Esophagus squamous epithelium (tissue), 4 donors: Measurements from ENCODE around the gene TSPAN5.

ENCODE experiments used
- POLR2A ChIP-seq, 4 donors: fragments of 450-650 bp; IDR thresholded peaks; one replicate each; pipeline ENCODE4 v1.6.1; 2017; ENCODE audit warnings: antibody characterized with exemption in 4 of 4, mild to moderate bottlenecking in 4 of 4, moderate library complexity in 3 of 4
- TF ChIP-seq, protein P1 (sequence below), 6 experiments: fragments of 450-650 bp in 4 of 6; fragments of 200-600 bp in 2 of 6; sonication (generic) in 2 of 6; IDR thresholded peaks; one replicate each; pipeline ENCODE4 v1.5.1; 2016 to 2019; ENCODE audit warnings: antibody characterized with exemption in 6 of 6, mild to moderate bottlenecking in 4 of 6, moderate library complexity in 4 of 6

DNA sequence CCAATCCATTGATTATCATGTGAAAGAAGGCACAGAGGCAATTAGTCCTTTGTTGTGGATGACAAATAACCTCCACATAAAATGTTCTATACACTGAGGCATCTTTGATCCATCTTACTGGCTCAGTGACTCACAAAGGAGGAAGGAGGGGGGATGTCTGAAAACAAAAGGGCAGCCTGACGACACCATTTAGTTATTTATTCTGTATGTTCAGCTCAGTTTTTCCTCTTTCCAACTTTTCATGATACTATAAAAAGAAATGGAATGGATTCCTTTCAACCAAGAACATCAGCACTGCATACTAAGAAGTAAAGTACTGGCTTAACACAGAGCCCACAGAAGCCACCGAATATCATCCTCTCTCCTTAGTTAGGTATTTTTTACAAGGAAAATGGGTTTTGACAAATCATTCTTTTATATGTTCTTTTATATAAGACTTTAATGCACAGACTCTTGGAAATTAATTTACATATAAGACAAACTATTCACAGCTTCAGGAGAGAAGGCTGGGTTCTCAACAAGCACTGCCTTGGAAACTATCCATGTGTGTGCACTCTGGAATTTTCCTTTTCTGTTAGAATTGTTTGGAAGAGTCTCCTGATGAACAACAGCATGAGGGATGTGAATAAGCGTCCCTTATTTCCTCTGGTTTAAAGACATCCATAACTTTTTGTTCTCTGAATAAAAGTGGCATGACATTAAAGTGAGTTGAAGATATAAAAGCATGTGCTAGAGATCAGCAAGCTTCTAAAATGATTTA lies 135.6 kb downstream of the TSPAN5 start:
- TF ChIP-seq, protein P1, sequence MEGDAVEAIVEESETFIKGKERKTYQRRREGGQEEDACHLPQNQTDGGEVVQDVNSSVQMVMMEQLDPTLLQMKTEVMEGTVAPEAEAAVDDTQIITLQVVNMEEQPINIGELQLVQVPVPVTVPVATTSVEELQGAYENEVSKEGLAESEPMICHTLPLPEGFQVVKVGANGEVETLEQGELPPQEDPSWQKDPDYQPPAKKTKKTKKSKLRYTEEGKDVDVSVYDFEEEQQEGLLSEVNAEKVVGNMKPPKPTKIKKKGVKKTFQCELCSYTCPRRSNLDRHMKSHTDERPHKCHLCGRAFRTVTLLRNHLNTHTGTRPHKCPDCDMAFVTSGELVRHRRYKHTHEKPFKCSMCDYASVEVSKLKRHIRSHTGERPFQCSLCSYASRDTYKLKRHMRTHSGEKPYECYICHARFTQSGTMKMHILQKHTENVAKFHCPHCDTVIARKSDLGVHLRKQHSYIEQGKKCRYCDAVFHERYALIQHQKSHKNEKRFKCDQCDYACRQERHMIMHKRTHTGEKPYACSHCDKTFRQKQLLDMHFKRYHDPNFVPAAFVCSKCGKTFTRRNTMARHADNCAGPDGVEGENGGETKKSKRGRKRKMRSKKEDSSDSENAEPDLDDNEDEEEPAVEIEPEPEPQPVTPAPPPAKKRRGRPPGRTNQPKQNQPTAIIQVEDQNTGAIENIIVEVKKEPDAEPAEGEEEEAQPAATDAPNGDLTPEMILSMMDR (IDR thresholded peaks at IDR 0.05) = no peak
- TF ChIP-seq POLR2A (IDR thresholded peaks at IDR 0.05) = no peak
